Prostate gland (tissue), 2 donors: ENCODE measurements around the gene SIK2.

Source experiments
- CTCF ChIP-seq, 4 experiments: fragments of 200-600 bp in 2 of 4; fragments of 450-650 bp in 2 of 4; sonication (generic) in 2 of 4; IDR thresholded peaks; 1 replicate in 3 of 4; 2 replicates in 1 of 4; pipeline ENCODE4 v1.5.1; 2016 to 2019; ENCODE audit warnings: antibody characterized with exemption in 4 of 4, mild to moderate bottlenecking in 2 of 4, moderate library complexity in 2 of 4
- POLR2A ChIP-seq: fragments of 450-650 bp; IDR thresholded peaks from one replicate; pipeline ENCODE4 v1.6.1; 2016; ENCODE audit warnings: antibody characterized with exemption, mild to moderate bottlenecking

- TF ChIP-seq POLR2A (no peak), CTCF (IDR thresholded peaks at IDR 0.05) (no peak)
These were observed 89.5 kb downstream of the SIK2 start for GRCh38 chr11:111691741-111692140.
